ENCODE data around the gene UTS2R.
A peak's percentile ranks its signal among the peaks of the same experiment; 100 is the strongest.

The UTS2R gene

GRCh38 chr17:82371333-82372248 is at the start of gene UTS2R:
UTS2R (plus strand) TSS chr17:82371765; CDS start chr17:82374325, 2,560 bp downstream.
- H3K4me1 ChIP-seq: peaks cover 42 to 54% (median 47%) of the 10 kb centered on the region in 10 experiments
- peak within 1 kb of the TSS in 4 of 11 experiments; percentile 40 to 50 (median 44); a peak in 7 of 22 replicates for H3K27ac ChIP-seq
- H3K9me3 ChIP-seq (replicated peaks in 1 of 11): no peaks in the 10 kb centered on the region; a peak in 1 of 22 replicates
- peaks cover 0 to 28% (median 11%) of the 10 kb centered on the region in 11 experiments; a peak in 8 of 22 replicates for H4K20me1 ChIP-seq
- peaks cover 40 to 80% (median 58%) of the 10 kb centered on the region in 11 experiments for H3K27me3 ChIP-seq
- TF ChIP-seq Cebpa-rat (IDR thresholded peaks at IDR 0.05): no peak
- H3K36me3 ChIP-seq: no peaks in the 10 kb centered on the region
- H3K4me2 ChIP-seq: peak within 1 kb of the TSS; percentile 74 to 97 (median 86)
- H3K4me3 ChIP-seq: peak within 1 kb of the TSS; percentile 28 to 54 (median 42); a peak in 19 of 20 replicates
- H3K9ac ChIP-seq: peak within 1 kb of the TSS in 9 of 11 experiments; percentile 4 to 67 (median 33); a peak in 13 of 22 replicates

GRCh38 chr17:82321947-82322466 is 49.6 kb upstream of the UTS2R start:
- TF ChIP-seq Cebpa-rat (IDR thresholded peaks at IDR 0.05): no peak
- no peak overlapping the region for H3K9ac ChIP-seq
- no peaks in the 10 kb centered on the region for H3K36me3 ChIP-seq
- peaks cover 0 to 21% (median 15%) of the 10 kb centered on the region in 11 experiments; a peak in 14 of 22 replicates for H3K9me3 ChIP-seq (replicated peaks in 1 of 11)
- H3K4me1 ChIP-seq: peaks cover 11 to 53% (median 30%) of the 10 kb centered on the region in 10 experiments; a peak in 19 of 20 replicates
- no peak overlapping the region for H3K4me3 ChIP-seq
- no peak overlapping the region for H3K27ac ChIP-seq
- peak overlapping the region in 3 of 11 experiments; percentile 12 to 27 (median 19); a peak in 3 of 22 replicates for H3K4me2 ChIP-seq
- peaks cover 18 to 52% (median 31%) of the 10 kb centered on the region in 11 experiments for H3K27me3 ChIP-seq
- peaks cover 0 to 25% (median 3%) of the 10 kb centered on the region in 11 experiments; a peak in 9 of 22 replicates for H4K20me1 ChIP-seq

- Histone ChIP-seq H3K4me2 (peak overlapping the region in 1 of 11 experiments; percentile 27; a peak in 1 of 22 replicates), H3K4me1 (peaks cover 9 to 49% (median 25%) of the 10 kb centered on the region in 10 experiments; a peak in 19 of 20 replicates), H3K36me3 (no peaks in the 10 kb centered on the region), H3K9ac (no peak overlapping the region), H3K27ac (no peak overlapping the region), H4K20me1 (peaks cover 0 to 25% (median 3%) of the 10 kb centered on the region in 11 experiments; a peak in 9 of 22 replicates), H3K9me3 (replicated peaks in 1 of 11) (peaks cover 0 to 21% (median 15%) of the 10 kb centered on the region in 11 experiments; a peak in 14 of 22 replicates), H3K27me3 (peaks cover 12 to 46% (median 24%) of the 10 kb centered on the region in 11 experiments; a peak in 20 of 22 replicates), H3K4me3 (no peak overlapping the region)
- TF ChIP-seq Cebpa-rat (IDR thresholded peaks at IDR 0.05): no peak
These were observed 48.8 kb upstream of the UTS2R start for GRCh38 chr17:82322526-82323453.

GRCh38 chr17:82323514-82324234 is 47.9 kb upstream of the UTS2R start:
- Histone ChIP-seq H3K27me3 (peaks cover 12 to 46% (median 24%) of the 10 kb centered on the region in 11 experiments; a peak in 20 of 22 replicates), H3K4me1 (peaks cover 9 to 57% (median 32%) of the 10 kb centered on the region in 10 experiments; a peak in 19 of 20 replicates), H3K36me3 (no peaks in the 10 kb centered on the region), H3K4me3 (no peak overlapping the region), H3K27ac (no peak overlapping the region), H3K9me3 (replicated peaks in 1 of 11) (peaks cover 0 to 12% (median 10%) of the 10 kb centered on the region in 11 experiments; a peak in 14 of 22 replicates), H3K4me2 (peak overlapping the region in 8 of 11 experiments; percentile 24 to 59 (median 38); a peak in 13 of 22 replicates), H3K9ac (no peak overlapping the region), H4K20me1 (peaks cover 0 to 26% (median 6%) of the 10 kb centered on the region in 11 experiments; a peak in 9 of 22 replicates)
- TF ChIP-seq Cebpa-rat (IDR thresholded peaks at IDR 0.05): no peak

- Histone ChIP-seq H3K4me3 (no peak overlapping the region), H3K36me3 (no peaks in the 10 kb centered on the region), H3K9ac (peak overlapping the region in 1 of 11 experiments; percentile 31; a peak in 1 of 22 replicates), H3K9me3 (replicated peaks in 1 of 11) (peaks cover 0 to 2% (median 0%) of the 10 kb centered on the region in 11 experiments; a peak in 5 of 22 replicates), H4K20me1 (peaks cover 0 to 36% (median 12%) of the 10 kb centered on the region in 11 experiments; a peak in 11 of 22 replicates), H3K4me1 (peaks cover 9 to 67% (median 42%) of the 10 kb centered on the region in 10 experiments; a peak in 19 of 20 replicates), H3K27ac (no peak overlapping the region), H3K27me3 (peaks cover 13 to 53% (median 27%) of the 10 kb centered on the region in 11 experiments; a peak in 20 of 22 replicates), H3K4me2 (peak overlapping the region; percentile 19 to 77 (median 64); a peak in 20 of 22 replicates)
- no peak for TF ChIP-seq Cebpa-rat (IDR thresholded peaks at IDR 0.05)
These were observed 46.8 kb upstream of the UTS2R start for GRCh38 chr17:82324566-82325285.

- no peaks in the 10 kb centered on the region for H3K9me3 ChIP-seq (replicated peaks in 1 of 11)
- peaks cover 16 to 75% (median 50%) of the 10 kb centered on the region in 10 experiments; a peak in 19 of 20 replicates for H3K4me1 ChIP-seq
- no peak for TF ChIP-seq Cebpa-rat (IDR thresholded peaks at IDR 0.05)
- H3K4me3 ChIP-seq: no peak overlapping the region
- H4K20me1 ChIP-seq: peaks cover 0 to 44% (median 12%) of the 10 kb centered on the region in 11 experiments; a peak in 14 of 22 replicates
- H3K9ac ChIP-seq: peak overlapping the region in 2 of 11 experiments; percentile 23 to 31; a peak in 2 of 22 replicates
- peak overlapping the region; percentile 19 to 77 (median 64); a peak in 20 of 22 replicates for H3K4me2 ChIP-seq
- peaks cover 21 to 61% (median 35%) of the 10 kb centered on the region in 11 experiments for H3K27me3 ChIP-seq
- H3K36me3 ChIP-seq: no peaks in the 10 kb centered on the region
- H3K27ac ChIP-seq: no peak overlapping the region
These were observed 46.0 kb upstream of the UTS2R start for GRCh38 chr17:82325286-82326180.

Data from BLaER1 treated with 17β-estradiol and CSF1 and Interleukin-3, amounts not matched to agents 10 nM and 100 nM (cell line).